Prostate gland (tissue), 2 donors: ENCODE measurements around the gene GRAMD1C. TPM values are rescaled to one million over a fixed set of nuclear protein-coding genes. Genes with fewer than 3 reads are reported as not detected.
"Not testable (repeated sequence)": the region's sequence is repeated elsewhere in the genome, so short reads cannot be mapped to it uniquely, and the experiment has no call there.

Experiments used
- DNase-seq: peaks from one replicate; pipeline ENCODE4 v3.0.0-alpha.2; 2019; ENCODE audit warnings: low spot score
- H3K27ac ChIP-seq, 2 donors: fragments of 200-600 bp; sonication (generic); 2 replicates each; pipeline ENCODE4 v1.5.1; 2017 to 2019
- H3K27me3 ChIP-seq: fragments of 200-600 bp; sonication (generic); replicated peaks from 2 replicates; pipeline ENCODE4 v1.5.1; 2019; ENCODE audit not compliant: insufficient read depth
- H3K36me3 ChIP-seq, 2 donors: fragments of 200-600 bp; sonication (generic); 1 replicate in 1 of 2; 2 replicates in 1 of 2; pipeline versions ENCODE4 v1.5.1 to v1.8.1; 2017 to 2019
- H3K4me1 ChIP-seq: fragments of 200-600 bp; sonication (generic); replicated peaks from 2 replicates; pipeline ENCODE4 v1.5.1; 2019
- H3K4me3 ChIP-seq, 2 donors: fragments of 200-600 bp; sonication (generic); 2 replicates each; pipeline ENCODE4 v1.5.1; 2017 to 2019
- H3K9me3 ChIP-seq: fragments of 200-600 bp; sonication (generic); 2 replicates; pipeline ENCODE4 v1.5.1; 2017
- CTCF ChIP-seq, 4 experiments: fragments of 200-600 bp in 2 of 4; fragments of 450-650 bp in 2 of 4; sonication (generic) in 2 of 4; IDR thresholded peaks; 1 replicate in 3 of 4; 2 replicates in 1 of 4; pipeline ENCODE4 v1.5.1; 2016 to 2019; ENCODE audit warnings: antibody characterized with exemption in 4 of 4, mild to moderate bottlenecking in 2 of 4, moderate library complexity in 2 of 4
- POLR2A ChIP-seq: fragments of 450-650 bp; IDR thresholded peaks from one replicate; pipeline ENCODE4 v1.6.1; 2016; ENCODE audit warnings: antibody characterized with exemption, mild to moderate bottlenecking
- POLR2AphosphoS5 ChIP-seq: sonication (generic); formaldehyde crosslinking; IDR thresholded peaks from one replicate; pipeline ENCODE4 v1.6.1; 2017; ENCODE audit warnings: antibody characterized with exemption
- WGBS: methylation state at CpG from one replicate; pipeline ENCODE4 v1.1.5; 2018; 5-methylcytosine and 5-hydroxymethylcytosine counted together
- intact Hi-C: fragments of 100-400 bp; cut with DNase I; formaldehyde crosslinking; loops from one replicate; pipeline ENCODE4 v1.14.2; 2022
- total RNA-seq, 2 donors: library from RNA; depleted of rRNA; stranded (reverse); fragments of >200 nt; gene quantifications; one replicate each; pipeline ENCODE4 v1.1.0, GENCODE V29; 2016

The GRAMD1C gene
- total RNA-seq, 2 donors from 2014 or later, result 7.4 to 21.4 TPM

GRCh38 chr3:113834983-113835382 is 3.6 kb upstream of the GRAMD1C start:
- Histone ChIP-seq H3K9me3 (no peaks in the 10 kb centered on the region), H3K27me3 (no peaks in the 10 kb centered on the region), H3K36me3 (no peaks in the 10 kb centered on the region), H3K27ac (no peak overlapping the region), H3K4me1 (no peaks in the 10 kb centered on the region), H3K4me3 (no peak overlapping the region)
- DNase-seq, result no peak
- intact Hi-C loops, result loop anchor here (5.0 to 10.0 kb wide), 2 partner anchors 77 to 100 kb away; no protein-coding TSS in a partner anchor
- TF ChIP-seq CTCF (IDR thresholded peaks at IDR 0.05) (no peak), POLR2A (no peak), POLR2AphosphoS5 (no peak)

DNA sequence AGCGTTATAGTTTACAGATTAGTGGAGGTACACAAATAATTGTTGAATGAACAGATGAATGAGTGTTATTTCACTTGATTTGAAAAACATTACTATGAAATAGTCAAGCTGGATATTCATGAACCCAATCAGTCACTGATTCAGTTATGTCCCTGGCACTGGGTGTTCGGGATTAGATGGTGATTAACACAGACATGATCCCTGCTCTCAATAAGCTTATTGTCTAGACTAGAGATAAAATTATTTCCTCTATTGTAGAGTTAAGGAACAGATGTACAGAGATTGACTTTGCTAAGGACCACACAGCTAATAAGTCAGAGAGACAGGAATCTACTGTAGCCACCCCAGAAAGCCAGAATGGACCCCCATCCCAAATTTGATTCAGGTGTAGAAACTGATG is 963 bp downstream of the GRAMD1C start:
- H3K9me3 ChIP-seq, result no peaks in the 10 kb centered on the region
- H3K4me1 ChIP-seq, result no peaks in the 10 kb centered on the region
- no peak overlapping the region for H3K4me3 ChIP-seq
- no peaks in the 10 kb centered on the region for H3K27me3 ChIP-seq
- peak overlapping the region in 1 of 2 donors; percentile 51 for H3K27ac ChIP-seq
- 68% methylated on average over 2 of the region's 2 CpGs for WGBS
- TF ChIP-seq CTCF (IDR thresholded peaks at IDR 0.05) (no peak), POLR2A (no peak), POLR2AphosphoS5 (no peak)
- no peak for DNase-seq
- H3K36me3 ChIP-seq, result no peaks in the 10 kb centered on the region
- intact Hi-C loops, result loop anchor here (5.0 to 10.0 kb wide), 2 partner anchors 73 to 105 kb away; no protein-coding TSS in a partner anchor

DNA sequence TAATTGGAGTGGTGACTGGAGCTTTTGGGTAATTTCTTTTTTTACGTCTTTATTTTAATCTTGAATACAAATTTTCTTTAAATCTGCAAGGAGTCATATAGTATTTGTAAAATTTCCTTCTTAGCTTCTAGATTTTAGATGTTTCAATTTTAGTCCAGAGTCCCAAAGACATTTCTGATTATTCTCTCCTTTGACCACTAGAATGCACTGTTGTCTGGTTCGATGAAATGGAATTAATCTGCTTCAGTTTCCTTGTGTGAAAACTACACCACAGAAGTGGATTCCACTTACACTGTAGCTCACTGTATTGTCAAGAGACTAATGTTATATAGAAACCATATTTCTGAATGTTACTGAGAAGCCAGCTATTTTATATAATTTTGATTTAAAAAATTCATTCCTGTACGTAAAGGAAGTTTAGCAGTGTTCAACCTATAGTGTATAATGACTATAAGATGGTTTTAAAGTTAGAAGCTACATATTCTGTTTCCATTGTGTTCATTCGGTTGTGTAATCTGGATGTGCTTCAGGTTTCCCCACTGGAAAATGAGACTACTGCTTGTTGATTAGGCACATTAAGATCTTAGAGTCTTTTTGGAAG is 6.1 kb downstream of the GRAMD1C start:
- Histone ChIP-seq H3K36me3 (no peaks in the 10 kb centered on the region), H3K4me1 (no peaks in the 10 kb centered on the region), H3K9me3 (no peaks in the 10 kb centered on the region), H3K27me3 (no peaks in the 10 kb centered on the region), H3K4me3 (no peak overlapping the region), H3K27ac (no peak overlapping the region)
- peak in 3 of 4 experiments; percentile 26 to 72 (median 61) for TF ChIP-seq CTCF (IDR thresholded peaks at IDR 0.05)
- no peak for TF ChIP-seq POLR2A
- no peak for TF ChIP-seq POLR2AphosphoS5
- 50% methylated on average over 4 of the region's 4 CpGs for WGBS
- intact Hi-C loops, result no loop called here
- no peak for DNase-seq

- no peaks in the 10 kb centered on the region for H3K4me1 ChIP-seq
- intact Hi-C loops, result no loop called here
- H3K4me3 ChIP-seq, result no peak overlapping the region
- TF ChIP-seq CTCF (IDR thresholded peaks at IDR 0.05), result no peak
- no peak for TF ChIP-seq POLR2AphosphoS5
- TF ChIP-seq POLR2A, result no peak
- no peaks in the 10 kb centered on the region for H3K36me3 ChIP-seq
- no peaks in the 10 kb centered on the region for H3K9me3 ChIP-seq
- H3K27me3 ChIP-seq, result no peaks in the 10 kb centered on the region
- no peak overlapping the region for H3K27ac ChIP-seq
- no peak for DNase-seq
These were observed 8.7 kb downstream of the GRAMD1C start for GRCh38 chr3:113847247-113847646.

- no peak for TF ChIP-seq POLR2AphosphoS5
- no peak for TF ChIP-seq CTCF (IDR thresholded peaks at IDR 0.05)
- no peak for TF ChIP-seq POLR2A
- no peak overlapping the region for H3K27ac ChIP-seq
- intact Hi-C loops, result no loop called here
- H3K4me3 ChIP-seq, result no peak overlapping the region
- no peaks in the 10 kb centered on the region for H3K27me3 ChIP-seq
- no peaks in the 10 kb centered on the region for H3K36me3 ChIP-seq
- WGBS, result 63% methylated on average over 2 of the region's 2 CpGs
- no peaks in the 10 kb centered on the region for H3K9me3 ChIP-seq
- no peak for DNase-seq
- H3K4me1 ChIP-seq, result no peaks in the 10 kb centered on the region
These were observed 9.3 kb downstream of the GRAMD1C start for GRCh38 chr3:113847664-113848461.

DNA sequence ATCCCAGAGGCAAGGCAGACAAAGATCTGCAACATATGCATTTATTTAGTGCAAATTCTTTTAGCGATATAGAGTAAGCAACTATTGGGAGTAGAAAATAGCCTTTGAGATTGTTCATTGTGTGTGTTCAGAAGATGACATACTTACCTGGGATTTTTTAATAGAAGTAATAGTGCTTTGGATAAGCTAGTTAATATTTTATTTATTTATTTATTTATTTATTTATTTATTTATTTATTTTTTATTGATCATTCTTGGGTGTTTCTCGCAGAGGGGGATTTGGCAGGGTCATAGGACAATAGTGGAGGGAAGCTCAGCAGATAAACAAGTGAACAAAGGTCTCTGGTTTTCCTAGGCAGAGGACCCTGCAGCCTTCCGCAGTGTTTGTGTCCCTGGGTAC is 10.5 kb downstream of the GRAMD1C start:
- DNase-seq, H3K4me3 ChIP-seq, H3K27ac ChIP-seq, H3K27me3 ChIP-seq, H3K36me3 ChIP-seq, H3K4me1 ChIP-seq, intact Hi-C loops, H3K9me3 ChIP-seq: not testable (repeated sequence)
- WGBS, result 91% methylated on average over 2 of the region's 3 CpGs

DNA sequence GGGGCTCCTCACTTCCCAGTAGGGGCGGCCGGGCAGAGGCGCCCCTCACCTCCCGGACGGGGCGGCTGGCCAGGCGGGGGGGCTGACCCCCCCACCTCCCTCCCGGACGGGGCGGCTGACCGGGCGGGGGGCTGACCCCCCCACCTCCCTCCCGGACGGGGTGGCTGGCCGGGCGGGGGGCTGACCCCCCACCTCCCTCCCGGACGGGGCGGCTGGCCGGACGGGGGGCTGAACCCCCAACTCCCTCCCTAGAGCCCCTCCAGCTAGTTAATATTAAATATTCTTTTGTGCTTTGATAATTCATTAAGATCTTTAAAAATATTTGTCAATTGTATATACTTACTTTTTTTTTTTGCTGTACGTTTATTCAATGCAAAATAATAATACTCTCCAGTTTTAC is 11.3 kb downstream of the GRAMD1C start:
- H3K9me3 ChIP-seq, intact Hi-C loops, H3K4me3 ChIP-seq, DNase-seq, H3K36me3 ChIP-seq, H3K4me1 ChIP-seq, H3K27ac ChIP-seq, H3K27me3 ChIP-seq: not testable (repeated sequence)
- 89% methylated on average over 6 of the region's 22 CpGs for WGBS
